Progenitor cell of endocrine pancreas (in vitro differentiated cells): Measurements from ENCODE around the gene ARMC7. TPM values are rescaled to one million over a fixed set of nuclear protein-coding genes. Genes with fewer than 3 reads are reported as not detected.

ENCODE experiments used
- DNase-seq: peaks from one replicate; pipeline ENCODE4 v3.0.0; 2021; ENCODE audit warnings: low spot score; ENCODE audit not compliant: unreplicated experiment
- H3K27ac Mint-ChIP-seq: 2 replicates; pipeline ENCODE4 v1.8.0; 2021; ENCODE audit warnings: mild to moderate bottlenecking, moderate library complexity, mixed read lengths
- H3K27me3 Mint-ChIP-seq: 2 replicates; pipeline ENCODE4 v1.8.0; 2021; ENCODE audit warnings: mixed read lengths
- H3K36me3 Mint-ChIP-seq: 2 replicates; pipeline ENCODE4 v1.8.0; 2022; ENCODE audit warnings: mixed read lengths; ENCODE audit not compliant: insufficient read depth
- H3K4me1 Mint-ChIP-seq: 2 replicates; pipeline ENCODE4 v1.8.0; 2021; ENCODE audit warnings: low read depth, mixed read lengths
- H3K4me3 Mint-ChIP-seq: 2 replicates; pipeline ENCODE4 v1.8.0; 2021; ENCODE audit warnings: low read depth, mild to moderate bottlenecking, moderate library complexity, mixed read lengths
- H3K9me3 Mint-ChIP-seq: 2 replicates; pipeline ENCODE4 v1.8.0; 2021; ENCODE audit warnings: low read depth, mixed read lengths
- CTCF ChIP-seq: fragments of 200-600 bp; sonication (generic); IDR thresholded peaks from one replicate; pipeline ENCODE4 v1.5.0; 2021; ENCODE audit warnings: antibody characterized with exemption, mild to moderate bottlenecking; ENCODE audit not compliant: unreplicated experiment
- long read RNA-seq: library from polyadenylated mRNA; unstranded; transcript quantifications from one replicate; pipeline ENCODE4 v2.0.0, GENCODE V29; 2020
- total RNA-seq: library from RNA; stranded (reverse); gene quantifications from 2 replicates; pipeline ENCODE4 v1.2.1, GENCODE V29; 2021

The ARMC7 gene
- total RNA-seq, result 16.7 and 16.9 TPM in 2 replicates
- long read RNA-seq, transcript ARMC7-201 (3 exons, 2,126 nt), result major isoform, 11 of 15 reads
- long read RNA-seq, partial matches to known transcripts, result 3 of 15 reads
- long read RNA-seq, other reads (novel, unspliced or antisense), result 1 of 15 reads

GRCh38 chr17:75109407-75110233 lies at the start of gene ARMC7:
ARMC7 (plus strand) TSS chr17:75109969; CDS start chr17:75110289, 320 bp downstream.
- no peaks in the 10 kb centered on the region for H3K9me3 Mint-ChIP-seq

GRCh38 chr17:75060434-75061054 lies 49.2 kb upstream of the ARMC7 start:
- H3K36me3 Mint-ChIP-seq, result peaks cover 20% of the 10 kb centered on the region
- H3K4me1 Mint-ChIP-seq, result no peaks in the 10 kb centered on the region
- no peaks in the 10 kb centered on the region for H3K9me3 Mint-ChIP-seq
- no peak for TF ChIP-seq CTCF
- H3K27me3 Mint-ChIP-seq, result no peaks in the 10 kb centered on the region
- H3K4me3 Mint-ChIP-seq, result no peak overlapping the region
- no peak overlapping the region for H3K27ac Mint-ChIP-seq
- DNase-seq, result no peak

More at GRCh38 chr17:75109407-75110233, at the start of gene ARMC7:
- H3K4me1 Mint-ChIP-seq, result peaks cover 15% of the 10 kb centered on the region
- H3K36me3 Mint-ChIP-seq, result peaks cover 10% of the 10 kb centered on the region
- TF ChIP-seq CTCF, result no peak
- H3K27ac Mint-ChIP-seq, result peak within 1 kb of the TSS; percentile 95
- peak within 1 kb of the TSS; percentile 86 for H3K4me3 Mint-ChIP-seq
- peak; percentile 82 for DNase-seq
- H3K27me3 Mint-ChIP-seq, result peaks cover 9% of the 10 kb centered on the region

- no peak for DNase-seq
- H3K27ac Mint-ChIP-seq, result no peak overlapping the region
- no peak for TF ChIP-seq CTCF
- no peaks in the 10 kb centered on the region for H3K27me3 Mint-ChIP-seq
- H3K4me3 Mint-ChIP-seq, result no peak overlapping the region
- H3K9me3 Mint-ChIP-seq, result no peaks in the 10 kb centered on the region
- H3K4me1 Mint-ChIP-seq, result no peaks in the 10 kb centered on the region
- H3K36me3 Mint-ChIP-seq, result peaks cover 20% of the 10 kb centered on the region
Measured at GRCh38 chr17:75061055-75061438, 48.7 kb upstream of the ARMC7 start.

- TF ChIP-seq CTCF, result no peak
- Mint-ChIP-seq H3K27me3 (no peaks in the 10 kb centered on the region), H3K9me3 (no peaks in the 10 kb centered on the region), H3K4me3 (no peak overlapping the region), H3K36me3 (peaks cover 16% of the 10 kb centered on the region), H3K27ac (no peak overlapping the region), H3K4me1 (no peaks in the 10 kb centered on the region)
- no peak for DNase-seq
Measured at GRCh38 chr17:75061618-75062017, 48.2 kb upstream of the ARMC7 start.

GRCh38 chr17:75063201-75063600 lies 46.6 kb upstream of the ARMC7 start:
- H3K4me3 Mint-ChIP-seq, result no peak overlapping the region
- no peak overlapping the region for H3K27ac Mint-ChIP-seq
- DNase-seq, result no peak
- peaks cover 16% of the 10 kb centered on the region for H3K36me3 Mint-ChIP-seq
- H3K27me3 Mint-ChIP-seq, result no peaks in the 10 kb centered on the region
- TF ChIP-seq CTCF, result no peak
- no peaks in the 10 kb centered on the region for H3K9me3 Mint-ChIP-seq
- H3K4me1 Mint-ChIP-seq, result no peaks in the 10 kb centered on the region
